HS-27A (cell line): ENCODE measurements around the gene DCST2.

Experiments
- DNase-seq: peaks from one replicate; pipeline ENCODE4 v3.0.0-alpha.2; 2012; ENCODE audit warnings: low read depth, missing footprints

The DCST2 gene

DNA sequence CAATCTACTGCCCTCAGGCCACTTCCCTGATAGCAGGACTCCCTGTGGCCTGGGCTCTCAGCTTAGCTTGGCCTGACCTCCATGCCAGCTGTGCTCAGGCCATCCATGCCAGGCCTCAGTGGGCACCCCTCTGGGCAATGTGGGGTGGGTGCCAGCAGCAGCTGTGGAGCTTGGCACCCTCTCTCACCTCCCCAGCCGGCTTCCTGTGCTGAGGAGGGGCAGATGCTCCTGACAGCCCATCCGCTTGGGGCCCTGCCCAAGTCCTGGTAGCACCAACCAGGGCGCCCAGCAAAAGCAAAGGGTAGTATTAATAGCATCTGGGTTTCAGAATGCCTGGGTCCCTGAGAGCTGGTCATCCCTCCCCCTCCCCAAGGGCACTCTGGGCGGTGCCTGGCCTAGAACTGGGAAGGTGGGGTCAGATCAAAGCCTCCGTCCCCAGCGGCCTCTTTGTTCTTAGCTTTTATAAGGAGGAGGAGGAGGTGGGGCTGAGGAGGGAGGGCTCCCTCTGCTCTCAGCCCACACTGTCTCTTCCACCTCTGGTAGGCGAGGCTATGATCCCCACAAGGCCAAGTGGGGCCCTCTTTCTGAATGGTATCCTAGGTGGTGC is 36.1 kb upstream of the DCST2 start:
- DNase-seq, result no peak

DNA sequence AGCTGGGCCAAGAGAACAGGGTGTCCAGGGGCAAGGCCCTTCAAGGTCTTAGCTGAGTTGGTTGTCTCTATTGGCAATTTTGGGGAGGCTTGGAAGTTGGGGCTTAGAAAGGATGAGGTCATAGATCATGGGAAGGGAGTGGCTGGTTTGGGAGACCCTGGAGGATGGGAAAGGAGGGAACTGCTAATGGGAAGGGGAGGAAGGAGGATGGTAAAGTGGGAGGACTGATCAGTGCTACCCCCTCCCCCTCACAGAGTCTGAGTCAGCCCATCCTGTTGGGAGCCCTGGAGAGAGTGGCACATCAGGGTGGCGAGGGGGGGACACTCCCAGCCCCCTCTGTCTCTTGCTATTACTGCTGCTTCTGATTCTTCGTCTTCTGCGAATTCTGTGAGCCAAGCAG is 35.0 kb upstream of the DCST2 start:
- no peak for DNase-seq

DNA sequence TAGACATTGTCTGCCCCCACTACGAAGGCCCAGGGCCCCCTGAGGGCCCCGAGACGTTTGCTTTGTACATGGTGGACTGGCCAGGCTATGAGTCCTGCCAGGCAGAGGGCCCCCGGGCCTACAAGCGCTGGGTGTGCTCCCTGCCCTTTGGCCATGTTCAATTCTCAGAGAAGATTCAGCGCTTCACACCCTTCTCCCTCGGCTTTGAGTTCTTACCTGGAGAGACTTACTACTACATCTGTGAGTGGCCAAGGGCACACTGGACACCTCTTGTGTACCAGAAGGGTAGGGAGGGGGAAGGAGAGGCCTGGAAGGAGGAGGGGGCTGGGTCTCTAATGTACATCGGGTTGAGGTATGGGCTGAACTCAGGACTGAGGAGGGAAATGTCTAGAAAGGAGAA is 33.2 kb upstream of the DCST2 start:
- DNase-seq, result no peak

DNA sequence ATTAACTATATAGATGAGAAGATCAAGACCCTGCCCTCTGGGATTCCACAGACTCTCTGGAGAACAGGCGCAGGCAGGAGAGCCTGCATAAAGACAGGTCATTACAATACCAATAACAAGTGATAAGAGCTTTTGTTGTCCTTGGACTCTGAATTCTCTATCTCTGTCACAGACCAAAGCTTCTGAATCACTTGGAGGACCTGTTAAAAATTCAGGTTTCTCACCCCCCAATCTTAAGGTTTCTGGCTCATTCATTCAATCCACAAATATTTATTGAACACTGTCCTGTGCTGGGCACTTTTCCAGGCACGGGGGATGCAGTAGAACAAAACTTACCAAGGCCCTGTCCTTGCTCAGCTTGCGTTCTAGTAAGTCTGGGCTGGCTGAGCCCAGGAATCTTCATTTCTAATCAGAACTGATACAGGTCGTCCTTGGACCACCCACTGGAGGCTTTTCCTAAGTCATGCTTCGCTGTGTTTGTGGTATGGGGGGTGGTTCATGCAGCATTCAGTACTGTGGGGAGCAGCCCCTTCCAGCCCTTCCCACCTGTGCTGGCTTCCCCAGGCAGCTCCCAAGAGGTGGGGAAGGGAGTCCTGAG is 31.4 kb upstream of the DCST2 start:
- no peak for DNase-seq

DNA sequence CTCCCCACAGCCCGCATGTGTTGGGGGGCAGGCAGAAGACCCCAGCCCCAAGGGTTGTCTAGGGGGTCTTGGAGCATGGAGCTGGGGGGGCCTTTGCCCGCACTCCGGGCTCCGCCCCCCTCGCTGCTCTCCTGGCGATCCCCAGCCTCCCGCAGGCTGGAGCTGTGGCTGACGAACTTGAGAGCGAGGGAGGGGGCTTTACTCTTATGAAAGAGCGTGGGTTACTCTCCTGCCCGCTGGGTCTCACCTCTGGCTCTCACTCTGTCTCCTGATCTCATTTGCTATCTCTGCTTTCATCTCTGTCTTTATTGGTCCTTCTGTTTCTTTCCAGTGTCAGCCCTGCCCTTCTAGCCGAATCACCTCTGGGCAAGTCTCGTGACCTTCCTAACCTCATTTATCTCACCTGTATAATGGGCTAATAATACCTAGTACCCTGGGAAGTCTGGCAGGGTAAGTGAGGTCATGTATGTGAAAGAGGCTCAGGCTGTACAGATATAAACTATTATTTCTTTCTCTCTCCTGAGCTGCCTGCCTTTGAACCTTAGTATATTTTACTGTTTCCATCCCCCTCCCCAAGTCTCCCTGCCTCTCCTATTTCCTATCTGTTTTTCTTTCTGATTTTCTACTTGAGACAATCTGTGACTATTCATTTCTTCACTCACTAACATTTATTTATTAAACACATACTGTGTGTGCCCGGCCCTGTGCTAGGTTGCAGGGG is 30.7 kb upstream of the DCST2 start:
- no peak for DNase-seq

DNA sequence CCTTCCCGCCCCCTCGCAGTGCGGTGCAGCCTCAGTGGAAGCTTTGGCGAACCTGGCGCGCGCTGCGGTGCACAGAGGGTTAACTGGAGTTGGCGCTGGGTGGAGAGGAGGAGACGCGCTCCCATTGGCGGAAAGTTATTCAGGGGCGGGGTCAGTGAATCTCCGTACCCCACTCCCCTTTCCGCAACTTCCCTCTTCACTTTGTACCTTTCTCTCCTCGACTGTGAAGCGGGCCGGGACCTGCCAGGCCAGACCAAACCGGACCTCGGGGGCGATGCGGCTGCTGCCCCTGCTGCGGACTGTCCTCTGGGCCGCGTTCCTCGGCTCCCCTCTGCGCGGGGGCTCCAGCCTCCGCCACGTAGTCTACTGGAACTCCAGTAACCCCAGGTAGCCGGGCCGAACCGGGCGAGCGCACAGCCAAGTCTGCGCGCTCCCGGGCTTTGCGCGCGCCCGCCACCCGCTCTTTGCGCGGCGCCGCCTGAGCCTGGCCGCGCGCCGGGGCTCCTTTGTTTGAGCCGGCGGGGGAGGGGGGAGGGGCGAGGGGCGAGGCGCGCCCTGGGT is 30.0 kb upstream of the DCST2 start, which contains the start of gene EFNA4:
Gene EFNA4 (plus strand): TSS at position 191 of the 561 bp plus-strand sequence. CDS start 84 bp downstream, at position 275.
- DNase-seq, result no peak

DNA sequence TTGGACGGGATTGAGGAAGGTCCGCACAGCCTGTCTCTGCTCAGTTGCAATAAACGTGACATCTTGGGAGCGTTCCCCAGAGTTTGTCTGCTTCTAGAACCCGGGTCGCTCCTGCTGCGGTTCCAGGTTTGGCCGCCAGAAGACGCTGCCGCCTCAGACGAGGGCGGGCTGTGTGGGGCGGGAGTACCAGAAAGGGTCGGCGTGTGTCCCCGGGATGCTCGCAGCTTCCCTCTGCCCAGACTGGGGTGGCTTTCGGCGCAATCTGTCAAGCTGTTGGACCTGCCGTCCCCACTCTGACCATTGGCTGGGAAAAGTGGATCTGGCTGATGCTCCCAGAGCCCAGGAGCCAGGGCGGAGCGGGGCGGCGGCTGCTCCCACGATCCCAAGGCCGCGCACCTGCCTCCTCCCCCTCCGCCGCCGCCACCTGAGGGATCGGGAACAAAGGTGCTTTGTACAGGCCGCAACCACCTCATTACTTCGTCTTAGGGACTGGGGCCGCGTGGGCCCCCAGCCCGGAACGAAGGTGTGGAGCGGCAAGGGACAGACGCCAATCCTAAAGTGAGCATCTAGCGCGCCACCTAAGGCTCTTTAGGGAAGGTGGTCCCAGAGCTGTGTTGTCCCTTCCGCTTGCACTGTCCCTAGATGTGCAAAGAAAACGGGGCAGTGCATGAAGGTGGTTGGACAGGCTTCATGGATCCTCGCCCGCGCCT is 29.3 kb upstream of the DCST2 start:
- DNase-seq, result no peak

DNA sequence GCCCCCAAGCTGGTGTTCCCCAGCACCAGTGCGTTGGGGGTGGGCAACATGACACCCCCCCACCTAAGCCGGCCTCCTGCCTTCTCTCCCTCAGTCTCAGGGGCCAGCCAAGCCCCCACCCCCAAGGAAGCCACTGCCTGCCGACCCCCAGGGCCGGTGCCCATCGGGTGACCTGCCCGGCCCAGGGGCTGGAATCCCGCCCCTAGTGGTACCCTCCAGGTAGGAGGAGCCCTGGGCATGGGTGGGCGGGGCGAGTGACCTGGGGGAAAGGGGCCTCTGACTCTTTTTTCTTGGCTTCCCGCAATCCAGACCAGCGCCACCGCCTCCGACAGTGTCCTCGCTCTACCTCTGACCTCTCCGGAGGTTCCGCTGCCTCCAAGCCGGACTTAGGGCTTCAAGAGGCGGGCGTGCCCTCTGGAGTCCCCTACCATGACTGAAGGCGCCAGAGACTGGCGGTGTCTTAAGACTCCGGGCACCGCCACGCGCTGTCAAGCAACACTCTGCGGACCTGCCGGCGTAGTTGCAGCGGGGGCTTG is 28.6 kb upstream of the DCST2 start:
- DNase-seq, result no peak

DNA sequence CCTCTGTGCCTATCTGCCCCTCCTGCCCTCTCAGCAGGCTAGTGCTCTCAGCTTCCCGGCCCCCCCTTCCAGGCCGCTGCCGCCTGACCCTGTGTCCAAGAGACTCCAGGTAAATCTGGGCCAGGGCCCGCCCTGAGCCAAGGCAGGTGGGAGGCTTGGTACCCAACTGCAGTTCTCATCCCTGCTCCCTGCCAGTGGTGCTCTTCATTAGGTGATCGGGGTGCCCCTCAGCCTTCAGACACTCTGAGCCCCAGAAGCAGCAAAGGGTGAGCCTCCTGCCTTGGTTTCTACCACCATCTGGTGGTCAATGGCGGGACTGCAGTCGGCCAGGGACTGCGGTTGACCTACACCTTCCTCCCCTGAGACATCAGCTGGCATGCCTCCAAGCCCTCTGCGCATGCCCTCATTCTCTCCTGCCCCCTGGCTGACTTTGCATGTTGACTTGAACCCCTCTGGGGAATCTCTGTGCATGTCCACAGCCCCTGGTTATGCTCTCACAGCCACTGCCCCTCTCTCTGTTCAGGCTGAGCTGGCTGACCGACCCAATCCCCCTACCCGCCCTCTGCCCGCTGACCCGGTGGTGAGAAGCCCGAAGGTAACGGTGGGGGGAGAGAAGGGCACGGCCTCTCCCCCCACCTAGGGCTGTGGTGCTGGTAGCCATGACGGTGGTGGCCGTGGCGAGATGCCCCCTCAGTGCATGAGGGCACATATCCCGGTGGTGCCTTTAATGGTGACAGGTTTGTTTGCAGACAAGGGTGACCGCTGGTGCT is 28.0 kb upstream of the DCST2 start:
- no peak for DNase-seq

DNA sequence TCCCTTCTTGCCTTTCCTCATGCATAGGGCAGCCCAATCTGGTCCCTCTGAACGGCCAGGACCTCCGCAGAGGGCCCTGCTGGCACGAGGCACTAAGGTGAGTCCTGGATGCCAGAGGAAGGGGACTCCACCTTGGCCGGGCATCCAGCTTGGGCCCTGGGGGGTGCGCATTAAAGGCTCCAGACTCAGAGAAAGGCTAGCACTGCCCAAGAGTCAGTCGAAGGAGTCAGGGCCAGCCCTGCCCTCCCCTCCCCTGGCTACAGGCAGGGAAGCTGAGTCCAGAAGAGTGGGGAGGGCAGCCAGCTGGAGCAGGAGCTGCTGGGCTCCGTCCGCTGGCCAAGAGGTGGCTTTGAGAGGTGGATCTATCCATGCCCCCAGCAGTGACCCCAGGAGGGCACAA is 27.2 kb upstream of the DCST2 start:
- DNase-seq, result no peak

DNA sequence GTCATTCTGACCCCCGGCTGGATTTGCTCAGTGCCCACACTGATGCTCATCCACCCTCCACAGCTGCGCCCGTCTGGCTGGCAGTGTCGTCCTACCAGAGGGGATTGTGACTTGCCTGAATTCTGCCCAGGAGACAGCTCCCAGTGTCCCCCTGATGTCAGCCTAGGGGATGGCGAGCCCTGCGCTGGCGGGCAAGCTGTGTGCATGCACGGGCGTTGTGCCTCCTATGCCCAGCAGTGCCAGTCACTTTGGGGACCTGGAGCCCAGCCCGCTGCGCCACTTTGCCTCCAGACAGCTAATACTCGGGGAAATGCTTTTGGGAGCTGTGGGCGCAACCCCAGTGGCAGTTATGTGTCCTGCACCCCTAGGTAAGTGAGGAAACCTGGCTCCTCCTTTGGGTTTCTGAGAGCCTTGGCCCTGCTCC is 24.2 kb upstream of the DCST2 start:
- no peak for DNase-seq

DNA sequence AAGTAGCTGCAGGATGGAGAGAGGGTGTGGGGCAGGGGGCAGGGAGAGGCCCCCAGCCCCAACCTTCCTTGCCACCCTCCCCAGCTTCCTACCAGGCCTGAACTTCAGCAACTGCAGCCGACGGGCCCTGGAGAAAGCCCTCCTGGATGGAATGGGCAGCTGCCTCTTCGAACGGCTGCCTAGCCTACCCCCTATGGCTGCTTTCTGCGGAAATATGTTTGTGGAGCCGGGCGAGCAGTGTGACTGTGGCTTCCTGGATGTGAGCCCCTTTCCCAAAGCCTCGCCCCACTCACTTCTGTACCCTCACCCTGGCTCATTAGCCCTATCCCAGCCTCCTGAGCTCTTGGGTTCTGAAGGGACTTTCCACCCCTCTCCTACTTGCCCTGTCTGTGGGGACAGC is 23.5 kb upstream of the DCST2 start:
- no peak for DNase-seq

DNA sequence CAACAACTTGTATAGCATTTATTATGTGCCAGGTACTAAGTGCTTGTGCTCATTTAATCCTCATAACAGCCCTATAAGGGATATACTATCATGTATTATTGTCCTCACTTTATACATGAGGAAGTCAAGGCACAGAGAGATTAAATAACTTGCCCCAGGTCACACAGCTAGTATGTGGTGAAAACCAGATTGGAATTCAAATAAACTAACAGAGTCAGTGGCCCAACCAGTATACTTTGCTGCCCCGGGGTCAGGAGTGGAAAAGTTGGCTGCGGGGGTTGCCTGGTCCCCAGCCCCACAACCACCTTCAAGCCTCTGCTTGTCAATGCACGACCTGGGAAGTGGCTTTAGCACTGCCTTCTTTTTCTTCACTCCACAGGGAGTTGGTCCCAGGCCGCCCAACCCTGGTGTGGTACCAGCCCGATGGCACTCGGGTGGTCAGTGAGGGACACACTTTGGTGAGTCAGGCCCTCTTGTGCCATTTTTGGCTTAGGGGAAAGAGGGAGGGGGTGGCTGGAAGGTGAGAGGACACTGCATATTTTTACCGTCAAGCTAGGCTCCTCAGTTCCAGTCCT is 20.0 kb upstream of the DCST2 start:
- DNase-seq, result no peak

DNA sequence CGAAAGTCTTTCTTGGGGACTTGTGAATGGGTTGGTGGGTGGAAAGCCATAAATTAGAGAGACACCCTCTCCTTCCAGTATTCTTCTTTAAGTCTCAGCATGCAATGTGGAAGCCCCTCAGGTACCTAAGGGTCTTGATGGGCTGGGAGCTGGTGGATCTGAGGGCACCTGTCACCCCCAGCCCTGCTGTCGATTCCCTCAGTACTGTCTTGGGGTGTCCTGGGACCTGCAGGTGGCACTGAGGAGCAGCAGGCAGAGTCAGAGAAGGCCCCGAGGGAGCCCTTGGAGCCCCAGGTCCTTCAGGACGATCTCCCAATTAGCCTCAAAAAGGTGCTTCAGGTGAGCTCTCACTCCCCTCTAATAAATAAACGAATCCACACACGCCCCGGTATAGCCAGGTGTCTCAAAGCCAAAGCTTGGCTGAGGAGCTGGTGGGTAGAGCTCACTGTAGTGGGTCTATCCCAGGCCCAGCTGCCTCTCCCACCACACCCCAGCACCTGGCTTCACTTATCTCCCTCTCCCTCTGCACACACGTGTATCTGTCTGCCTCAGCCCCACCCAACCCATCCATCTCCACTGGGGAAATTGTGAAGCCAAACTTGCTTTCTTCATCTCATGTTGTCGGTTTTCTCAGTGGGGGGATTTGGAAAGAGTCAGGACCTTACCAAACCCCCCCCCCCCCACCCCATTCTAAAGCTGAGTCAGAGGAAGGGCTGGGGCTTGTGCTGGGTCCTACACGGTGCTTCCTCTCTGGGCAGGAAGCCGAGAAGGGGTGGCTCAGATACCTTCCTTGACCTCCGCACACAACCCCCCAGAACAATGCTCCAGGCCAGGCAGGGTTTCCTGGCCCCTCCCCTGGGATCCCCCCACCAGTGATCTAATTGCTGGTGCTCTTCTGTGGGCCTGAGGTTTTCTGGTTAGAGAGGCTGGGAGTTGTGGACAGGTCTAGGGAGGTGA is 19.1 kb upstream of the DCST2 start:
- no peak for DNase-seq

DNA sequence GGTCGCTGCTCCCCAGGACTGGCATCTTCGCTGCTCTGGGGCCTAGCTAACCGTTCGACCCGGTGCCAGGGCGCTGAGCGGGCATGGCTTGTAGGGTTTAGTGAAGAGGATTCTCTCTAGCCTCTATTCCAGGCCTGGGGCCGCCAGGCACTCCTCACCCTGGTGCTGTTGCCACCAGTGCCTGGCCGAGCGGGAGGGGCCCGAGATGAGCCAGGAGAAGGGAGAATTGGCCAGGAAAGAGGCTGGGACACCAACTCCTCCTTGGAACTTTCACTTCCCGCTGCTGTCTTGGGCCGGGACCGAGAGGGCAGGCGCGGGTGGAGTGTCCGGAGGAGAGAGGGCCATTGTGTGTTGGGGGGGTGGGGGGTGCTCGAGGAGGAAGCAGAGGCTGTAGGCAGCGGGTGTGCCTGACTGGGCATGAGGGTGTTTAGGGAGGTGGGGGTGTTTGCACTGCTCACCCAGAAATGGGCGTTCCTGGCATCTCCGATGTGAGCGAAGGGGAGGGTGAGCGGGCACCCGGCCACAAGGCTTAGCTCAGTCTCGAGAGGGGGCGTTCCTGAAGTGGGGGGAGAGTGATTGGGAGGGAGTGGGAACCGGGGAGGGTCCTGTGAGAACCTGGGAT is 18.3 kb upstream of the DCST2 start:
- DNase-seq, result no peak

DNA sequence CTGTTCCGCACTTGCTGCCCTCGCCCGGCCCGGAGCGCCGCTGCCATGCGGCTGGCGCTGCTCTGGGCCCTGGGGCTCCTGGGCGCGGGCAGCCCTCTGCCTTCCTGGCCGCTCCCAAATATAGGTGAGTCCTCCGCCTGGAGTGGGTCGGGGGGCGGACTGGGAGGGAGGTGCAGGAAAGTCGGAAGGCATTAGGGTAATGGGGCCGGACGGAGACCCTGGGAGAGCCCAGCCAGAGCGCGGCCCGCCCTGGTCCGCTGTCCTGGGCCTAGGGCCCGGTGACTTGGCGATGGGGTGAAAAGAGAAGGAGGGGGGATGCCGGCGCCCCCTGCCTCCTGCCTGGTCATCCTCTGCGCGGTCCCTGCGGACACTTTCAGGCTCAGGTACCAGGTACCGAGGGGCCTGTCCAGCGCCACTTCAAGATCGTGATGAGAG is 17.8 kb upstream of the DCST2 start:
- no peak for DNase-seq

DNA sequence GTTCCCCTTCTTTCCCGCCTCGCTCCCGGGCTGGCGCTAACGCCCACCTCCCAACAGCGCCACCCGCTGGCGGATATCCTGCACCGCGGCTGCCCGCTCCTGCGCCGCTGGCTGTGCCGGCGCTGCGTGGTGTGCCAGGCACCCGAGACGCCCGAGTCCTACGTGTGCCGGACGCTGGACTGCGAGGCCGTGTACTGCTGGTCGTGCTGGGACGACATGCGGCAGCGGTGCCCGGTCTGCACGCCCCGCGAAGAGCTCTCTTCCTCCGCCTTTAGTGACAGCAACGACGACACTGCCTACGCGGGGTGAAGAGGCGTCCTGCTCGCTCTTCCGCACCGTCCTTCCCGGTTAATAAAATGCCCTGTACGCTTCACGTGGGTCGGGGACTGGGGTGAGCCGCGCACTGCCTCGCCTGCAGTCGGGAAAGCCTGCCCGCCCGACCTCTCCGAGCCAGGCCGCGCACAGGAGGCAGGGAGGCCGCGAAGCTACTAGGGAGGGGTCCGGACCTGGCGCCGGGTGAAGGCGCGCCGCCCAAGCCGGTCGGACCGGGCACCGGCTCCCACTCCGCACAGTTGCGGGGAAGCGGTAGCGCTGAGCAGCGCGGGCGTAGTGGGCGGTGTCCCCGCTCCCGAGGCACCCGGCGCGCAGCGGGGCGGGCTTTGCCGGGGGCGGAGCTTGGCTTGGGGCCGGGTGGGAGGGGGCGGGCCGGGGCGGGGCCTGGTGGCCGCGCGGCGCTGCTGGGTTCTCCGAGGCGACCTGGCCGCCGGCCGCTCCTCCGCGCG is 17.2 kb upstream of the DCST2 start, which contains the start of gene ADAM15:
Gene ADAM15 (plus strand): TSS at position 757 of the 782 bp plus-strand sequence. CDS start 71 bp downstream, outside the sequence.
- DNase-seq, result peak; percentile 55
